ENCODE results near the gene LIN9. TPM values are rescaled to one million over a fixed set of nuclear protein-coding genes. Genes with fewer than 3 reads are reported as not detected.

Gene LIN9
- total and polyA plus RNA-seq, 2 donors from 2014 or later, result 0.73 to 2.7 TPM

GRCh38 chr1:226293553-226293920 lies 15.4 kb downstream of the LIN9 start:
- Histone ChIP-seq H3K4me1 (ENCODE audit: control insufficient read depth in 2 of 3, insufficient read depth in 2 of 3, low read depth in 1 of 3, low read length in 3 of 3) (no peaks in the 10 kb centered on the region), H3K9ac (ENCODE audit: low read length in 3 of 3) (no peak overlapping the region), H3K27me3 (ENCODE audit: control insufficient read depth, insufficient read depth, low read length) (no peaks in the 10 kb centered on the region), H3K36me3 (ENCODE audit: control insufficient read depth in 2 of 3, insufficient read depth in 3 of 3, low read length in 3 of 3) (no peaks in the 10 kb centered on the region), H3K4me3 (ENCODE audit: low read length in 3 of 3) (no peak overlapping the region), H3K27ac (ENCODE audit: low read depth in 2 of 2, low read length in 2 of 2) (no peak overlapping the region), H3K9me3 (ENCODE audit: control insufficient read depth in 2 of 3, insufficient read depth in 1 of 3, low read length in 3 of 3) (no peaks in the 10 kb centered on the region)
- FAIRE-seq, result no peak
- no peak for TF ChIP-seq CTCF (IDR thresholded peaks at IDR 0.05; ENCODE audit: borderline replicate concordance, extremely low read depth, insufficient read depth)
- intact Hi-C loops (cut with DNase I), result no loop called here
- no peak for DNase-seq

GRCh38 chr1:226292874-226293552 lies 16.0 kb downstream of the LIN9 start:
- H3K4me1 ChIP-seq (ENCODE audit: control insufficient read depth in 2 of 3, insufficient read depth in 2 of 3, low read depth in 1 of 3, low read length in 3 of 3), result no peaks in the 10 kb centered on the region
- H3K9me3 ChIP-seq (ENCODE audit: control insufficient read depth in 2 of 3, insufficient read depth in 1 of 3, low read length in 3 of 3), result no peaks in the 10 kb centered on the region
- intact Hi-C loops (cut with DNase I), result no loop called here
- H3K27me3 ChIP-seq (ENCODE audit: control insufficient read depth, insufficient read depth, low read length), result no peaks in the 10 kb centered on the region
- H3K27ac ChIP-seq (ENCODE audit: low read depth in 2 of 2, low read length in 2 of 2), result no peak overlapping the region
- no peak overlapping the region for H3K9ac ChIP-seq (ENCODE audit: low read length in 3 of 3)
- H3K36me3 ChIP-seq (ENCODE audit: control insufficient read depth in 2 of 3, insufficient read depth in 3 of 3, low read length in 3 of 3), result no peaks in the 10 kb centered on the region
- no peak for FAIRE-seq
- no peak overlapping the region for H3K4me3 ChIP-seq (ENCODE audit: low read length in 3 of 3)
- DNase-seq, result no peak
- no peak for TF ChIP-seq CTCF (IDR thresholded peaks at IDR 0.05; ENCODE audit: borderline replicate concordance, extremely low read depth, insufficient read depth)

GRCh38 chr1:226287587-226287986 lies 21.4 kb downstream of the LIN9 start:
- intact Hi-C loops (cut with DNase I), result no loop called here
- FAIRE-seq, result no peak

More at GRCh38 chr1:226287587-226287986, 21.4 kb downstream of the LIN9 start:
- no peak for DNase-seq
- TF ChIP-seq CTCF (IDR thresholded peaks at IDR 0.05; ENCODE audit: borderline replicate concordance, extremely low read depth, insufficient read depth), result no peak
- Histone ChIP-seq H3K27ac (ENCODE audit: low read depth in 2 of 2, low read length in 2 of 2) (no peak overlapping the region), H3K9me3 (ENCODE audit: control insufficient read depth in 2 of 3, insufficient read depth in 1 of 3, low read length in 3 of 3) (no peaks in the 10 kb centered on the region), H3K9ac (ENCODE audit: low read length in 3 of 3) (no peak overlapping the region), H3K4me1 (ENCODE audit: control insufficient read depth in 2 of 3, insufficient read depth in 2 of 3, low read depth in 1 of 3, low read length in 3 of 3) (no peaks in the 10 kb centered on the region), H3K27me3 (ENCODE audit: control insufficient read depth, insufficient read depth, low read length) (no peaks in the 10 kb centered on the region), H3K36me3 (ENCODE audit: control insufficient read depth in 2 of 3, insufficient read depth in 3 of 3, low read length in 3 of 3) (no peaks in the 10 kb centered on the region), H3K4me3 (ENCODE audit: low read length in 3 of 3) (no peak overlapping the region)
